Panc1 (cell line): Measurements from ENCODE around the gene RNF7.

Experiments
- CTCF ChIP-seq: fragments of 450-650 bp; IDR thresholded peaks from 2 replicates; pipeline ENCODE4 v1.5.1; 2017; ENCODE audit warnings: mild to moderate bottlenecking
- POLR2AphosphoS5 ChIP-seq: IDR thresholded peaks from 2 replicates; pipeline ENCODE4 v1.6.1; 2012; ENCODE audit warnings: mild to moderate bottlenecking, low read depth, low read length, moderate library complexity
- SIN3A ChIP-seq: IDR thresholded peaks from 2 replicates; pipeline ENCODE4 v1.6.1; 2012; ENCODE audit warnings: low read depth, mild to moderate bottlenecking, low read length, moderate library complexity, borderline replicate concordance; ENCODE audit not compliant: insufficient read depth
- TCF7L2 ChIP-seq: IDR thresholded peaks from 2 replicates; pipeline ENCODE4 v1.6.1; 2011; ENCODE audit warnings: mild to moderate bottlenecking, low read depth, low read length, inconsistent platforms
- TF ChIP-seq, protein P1 (sequence below), 2 experiments: IDR thresholded peaks; 2 replicates each; pipeline ENCODE4 v1.6.1; 2011 to 2012; ENCODE audit warnings: low read depth in 2 of 2, control low read depth in 1 of 2, low read length in 1 of 2, mild to moderate bottlenecking in 1 of 2, moderate library complexity in 1 of 2; ENCODE audit not compliant: insufficient read depth in 1 of 2

DNA sequence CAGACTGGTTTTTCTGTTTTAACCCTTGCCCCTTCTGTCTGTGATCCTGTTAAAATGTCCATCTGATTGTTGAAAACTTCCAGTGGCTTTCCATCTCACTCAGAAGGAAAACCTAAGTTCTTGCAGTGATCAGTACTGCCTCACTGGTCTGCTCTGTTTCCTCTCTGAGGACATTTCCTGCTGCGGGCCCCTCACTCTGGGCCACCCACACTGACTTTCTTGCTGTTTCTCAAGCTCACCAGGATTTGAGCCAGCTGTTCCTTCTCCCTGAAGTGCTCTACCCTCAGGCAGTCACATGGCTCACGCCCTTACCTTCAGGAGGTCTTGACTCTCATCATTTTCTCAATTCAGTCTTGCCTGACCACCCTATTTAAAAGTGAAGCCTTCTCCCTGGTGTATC lies 26.9 kb downstream of the RNF7 start:
- TF ChIP-seq CTCF (no peak), POLR2AphosphoS5 (no peak), SIN3A (no peak), TCF7L2 (no peak)
- TF ChIP-seq, protein P1, sequence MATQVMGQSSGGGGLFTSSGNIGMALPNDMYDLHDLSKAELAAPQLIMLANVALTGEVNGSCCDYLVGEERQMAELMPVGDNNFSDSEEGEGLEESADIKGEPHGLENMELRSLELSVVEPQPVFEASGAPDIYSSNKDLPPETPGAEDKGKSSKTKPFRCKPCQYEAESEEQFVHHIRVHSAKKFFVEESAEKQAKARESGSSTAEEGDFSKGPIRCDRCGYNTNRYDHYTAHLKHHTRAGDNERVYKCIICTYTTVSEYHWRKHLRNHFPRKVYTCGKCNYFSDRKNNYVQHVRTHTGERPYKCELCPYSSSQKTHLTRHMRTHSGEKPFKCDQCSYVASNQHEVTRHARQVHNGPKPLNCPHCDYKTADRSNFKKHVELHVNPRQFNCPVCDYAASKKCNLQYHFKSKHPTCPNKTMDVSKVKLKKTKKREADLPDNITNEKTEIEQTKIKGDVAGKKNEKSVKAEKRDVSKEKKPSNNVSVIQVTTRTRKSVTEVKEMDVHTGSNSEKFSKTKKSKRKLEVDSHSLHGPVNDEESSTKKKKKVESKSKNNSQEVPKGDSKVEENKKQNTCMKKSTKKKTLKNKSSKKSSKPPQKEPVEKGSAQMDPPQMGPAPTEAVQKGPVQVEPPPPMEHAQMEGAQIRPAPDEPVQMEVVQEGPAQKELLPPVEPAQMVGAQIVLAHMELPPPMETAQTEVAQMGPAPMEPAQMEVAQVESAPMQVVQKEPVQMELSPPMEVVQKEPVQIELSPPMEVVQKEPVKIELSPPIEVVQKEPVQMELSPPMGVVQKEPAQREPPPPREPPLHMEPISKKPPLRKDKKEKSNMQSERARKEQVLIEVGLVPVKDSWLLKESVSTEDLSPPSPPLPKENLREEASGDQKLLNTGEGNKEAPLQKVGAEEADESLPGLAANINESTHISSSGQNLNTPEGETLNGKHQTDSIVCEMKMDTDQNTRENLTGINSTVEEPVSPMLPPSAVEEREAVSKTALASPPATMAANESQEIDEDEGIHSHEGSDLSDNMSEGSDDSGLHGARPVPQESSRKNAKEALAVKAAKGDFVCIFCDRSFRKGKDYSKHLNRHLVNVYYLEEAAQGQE (IDR thresholded peaks at IDR 0.05; ENCODE audit: insufficient read depth in 1 of 2, low read depth in 2 of 2, low read length in 1 of 2): no peak
